ENCODE measurements around the gene RPTOR.
A peak's percentile ranks its signal among the peaks of the same experiment; 100 is the strongest.

RPTOR gene

DNA sequence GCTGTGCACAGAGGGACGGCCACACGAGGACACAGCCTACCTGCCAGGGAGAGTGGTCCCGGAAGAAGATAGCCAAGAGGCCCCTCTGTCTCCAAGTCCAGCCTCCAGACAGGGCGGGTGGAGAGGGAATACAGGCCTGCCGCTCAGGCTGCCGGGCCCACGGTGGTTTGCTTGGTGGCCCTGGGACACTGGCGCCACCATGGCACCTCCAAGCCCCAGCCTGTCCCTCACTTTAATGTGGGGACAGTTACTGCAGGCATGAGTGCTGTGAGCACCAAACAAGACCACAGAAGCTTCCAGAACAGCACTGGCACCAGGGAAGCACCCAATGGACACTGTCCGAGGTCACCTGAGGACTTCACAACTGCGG lies 425.0 kb downstream of the RPTOR start:
- TF ChIP-seq, protein P1, sequence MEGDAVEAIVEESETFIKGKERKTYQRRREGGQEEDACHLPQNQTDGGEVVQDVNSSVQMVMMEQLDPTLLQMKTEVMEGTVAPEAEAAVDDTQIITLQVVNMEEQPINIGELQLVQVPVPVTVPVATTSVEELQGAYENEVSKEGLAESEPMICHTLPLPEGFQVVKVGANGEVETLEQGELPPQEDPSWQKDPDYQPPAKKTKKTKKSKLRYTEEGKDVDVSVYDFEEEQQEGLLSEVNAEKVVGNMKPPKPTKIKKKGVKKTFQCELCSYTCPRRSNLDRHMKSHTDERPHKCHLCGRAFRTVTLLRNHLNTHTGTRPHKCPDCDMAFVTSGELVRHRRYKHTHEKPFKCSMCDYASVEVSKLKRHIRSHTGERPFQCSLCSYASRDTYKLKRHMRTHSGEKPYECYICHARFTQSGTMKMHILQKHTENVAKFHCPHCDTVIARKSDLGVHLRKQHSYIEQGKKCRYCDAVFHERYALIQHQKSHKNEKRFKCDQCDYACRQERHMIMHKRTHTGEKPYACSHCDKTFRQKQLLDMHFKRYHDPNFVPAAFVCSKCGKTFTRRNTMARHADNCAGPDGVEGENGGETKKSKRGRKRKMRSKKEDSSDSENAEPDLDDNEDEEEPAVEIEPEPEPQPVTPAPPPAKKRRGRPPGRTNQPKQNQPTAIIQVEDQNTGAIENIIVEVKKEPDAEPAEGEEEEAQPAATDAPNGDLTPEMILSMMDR (IDR thresholded peaks at IDR 0.05; ENCODE audit: low read depth, low read length) = no peak
- no peak overlapping the region for H3K4me3 ChIP-seq (ENCODE audit: low read depth, low read length)

GRCh38 chr17:80970044-80970761 lies 425.6 kb downstream of the RPTOR start:
- TF ChIP-seq, protein P1 (IDR thresholded peaks at IDR 0.05; ENCODE audit: low read depth, low read length) = 0 out of 2 replicates have a peak, but pooled peaks have one; percentile 8
- H3K4me3 ChIP-seq (ENCODE audit: low read depth, low read length) = no peak overlapping the region

DNA sequence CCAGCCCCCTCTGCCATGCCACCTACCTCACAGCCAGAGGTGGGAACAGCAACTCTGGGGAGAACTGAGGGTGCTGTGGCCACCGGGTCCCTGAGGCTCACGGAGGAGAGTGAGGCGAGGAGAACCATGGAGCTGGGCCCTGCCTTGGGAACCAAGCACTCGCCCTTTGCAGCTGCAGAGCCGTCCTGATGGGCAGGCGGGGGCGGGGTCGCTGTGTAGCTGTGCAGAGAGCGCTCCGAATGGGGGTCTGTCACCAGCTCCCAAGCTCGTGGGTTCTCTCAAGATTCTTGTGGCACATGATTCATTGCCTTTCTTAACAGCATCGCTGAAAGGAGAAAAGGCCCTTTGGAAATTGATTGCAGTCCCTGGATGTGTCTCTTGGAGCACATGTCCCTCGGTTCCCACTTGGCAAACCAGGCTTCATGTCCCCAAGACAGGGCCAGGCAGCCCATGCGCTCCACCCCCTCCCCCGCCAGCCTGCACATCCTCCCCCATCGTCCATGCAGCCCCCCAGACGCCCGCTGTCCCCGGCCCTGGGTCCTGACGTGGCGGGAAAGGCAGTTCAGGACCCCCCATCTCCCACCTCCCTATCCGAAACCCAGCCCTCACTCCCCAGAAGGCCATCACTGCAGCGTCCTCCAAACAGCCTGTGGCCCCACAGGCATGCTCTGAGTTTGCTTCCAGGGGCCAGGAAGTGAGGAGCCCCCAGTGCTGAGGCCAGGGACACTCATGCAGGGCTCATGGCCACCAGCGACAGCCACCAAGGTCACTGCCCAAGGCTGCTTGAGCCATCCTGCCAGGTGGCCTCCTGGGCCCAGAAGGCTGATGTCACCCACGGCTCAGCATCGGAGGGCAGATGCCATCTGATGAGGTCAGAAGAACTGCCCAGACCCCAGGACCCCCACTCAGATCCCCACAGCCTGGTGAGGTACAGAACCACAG lies 426.4 kb downstream of the RPTOR start:
- TF ChIP-seq, protein P1 (IDR thresholded peaks at IDR 0.05; ENCODE audit: low read depth, low read length) = no peak
- H3K4me3 ChIP-seq (ENCODE audit: low read depth, low read length) = no peak overlapping the region

- TF ChIP-seq, protein P1 (IDR thresholded peaks at IDR 0.05; ENCODE audit: low read depth, low read length) = no peak
- no peak overlapping the region for H3K4me3 ChIP-seq (ENCODE audit: low read depth, low read length)
These were observed 427.2 kb downstream of the RPTOR start for GRCh38 chr17:80971704-80972304.

- TF ChIP-seq, protein P1 (IDR thresholded peaks at IDR 0.05; ENCODE audit: low read depth, low read length) = no peak
- no peak overlapping the region for H3K4me3 ChIP-seq (ENCODE audit: low read depth, low read length)
These were observed 432.1 kb downstream of the RPTOR start for GRCh38 chr17:80976701-80977100.

DNA sequence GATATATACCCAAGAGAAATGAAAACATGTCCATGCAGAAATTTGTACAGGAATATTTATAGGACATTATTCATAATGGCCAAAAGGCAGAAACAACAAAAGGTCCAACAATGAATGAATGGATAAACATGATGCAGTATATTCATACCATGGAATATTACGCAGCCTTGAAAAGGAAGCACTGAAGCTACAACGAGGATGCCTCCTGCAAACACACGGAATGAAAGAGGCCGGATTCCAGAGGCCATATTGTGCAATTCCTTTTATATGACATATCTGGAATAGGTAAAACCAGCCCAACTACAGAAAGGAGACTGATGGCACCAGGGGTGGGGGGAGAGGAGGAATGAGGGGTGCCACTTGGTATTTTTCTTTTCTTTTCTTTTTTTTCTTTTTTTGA lies 432.5 kb downstream of the RPTOR start:
- TF ChIP-seq, protein P1 (IDR thresholded peaks at IDR 0.05; ENCODE audit: low read depth, low read length) = no peak

More for the DNA sequence above, 432.5 kb downstream of the RPTOR start:
- no peak overlapping the region for H3K4me3 ChIP-seq (ENCODE audit: low read depth, low read length)
